Hematopoietic multipotent progenitor cell treated with erythropoietin and hydrocortisone succinate and interleukin-3 and kit ligand, for 8 days (in vitro differentiated cells): ENCODE data around the gene CTDSP2.
"Not testable (repeated sequence)": the region's sequence is repeated elsewhere in the genome, so short reads cannot be mapped to it uniquely, and the experiment has no call there.

ENCODE experiments used
- DNase-seq: peaks from one replicate; pipeline ENCODE4 v3.0.0-alpha.2; 2015

The CTDSP2 gene

GRCh38 chr12:57777367-57777766 is 69.2 kb downstream of the CTDSP2 start:
- no peak for DNase-seq

DNA sequence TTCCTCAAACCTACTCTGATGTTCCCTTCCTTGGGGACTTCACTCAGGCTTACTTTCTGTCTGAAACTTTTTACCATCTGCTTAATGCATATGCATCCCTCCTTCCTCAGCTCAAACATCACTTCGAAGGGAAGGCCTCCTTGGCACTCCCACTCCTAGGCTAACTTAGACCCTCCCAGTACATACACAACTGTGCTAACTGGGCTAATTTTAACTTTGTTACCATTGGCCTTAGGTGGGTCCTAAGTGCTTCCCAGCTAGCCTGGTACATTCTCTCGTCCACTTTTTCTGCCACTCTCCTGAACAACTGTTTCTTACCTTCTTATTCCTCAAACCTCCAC is 70.3 kb downstream of the CTDSP2 start:
- DNase-seq = no peak

DNA sequence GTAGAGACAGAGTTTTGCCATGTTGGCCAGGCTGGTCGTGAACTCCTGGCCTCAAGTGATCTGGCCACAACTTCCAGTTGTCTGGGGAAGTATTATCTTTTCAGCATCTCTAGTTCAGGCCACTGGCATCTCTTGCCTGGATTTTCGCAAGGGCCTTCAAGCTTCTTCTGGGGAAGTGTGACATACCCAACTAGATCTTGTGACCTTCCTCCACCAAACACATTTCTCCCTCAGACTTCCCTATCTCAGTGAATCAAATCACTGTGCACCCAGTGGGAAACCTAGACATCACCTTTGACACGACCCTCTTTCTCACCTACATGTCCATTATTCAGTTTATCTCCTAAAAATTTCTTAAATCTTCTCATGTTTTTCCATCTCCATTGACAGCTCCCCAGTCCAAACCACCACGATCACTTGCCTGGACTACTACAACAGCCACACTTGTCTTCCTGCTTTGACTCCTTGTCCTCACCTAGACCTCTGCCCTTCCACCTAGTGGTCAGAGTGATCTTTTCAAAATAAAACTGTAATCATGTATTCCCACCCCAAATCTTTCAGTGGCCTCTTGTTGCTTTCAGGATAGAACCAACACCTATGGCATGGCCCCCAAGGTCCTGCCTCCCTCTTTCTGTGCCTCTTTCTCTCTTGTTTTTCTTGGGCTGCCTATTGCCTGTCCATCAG is 70.8 kb downstream of the CTDSP2 start:
- peak; percentile 35 for DNase-seq

DNA sequence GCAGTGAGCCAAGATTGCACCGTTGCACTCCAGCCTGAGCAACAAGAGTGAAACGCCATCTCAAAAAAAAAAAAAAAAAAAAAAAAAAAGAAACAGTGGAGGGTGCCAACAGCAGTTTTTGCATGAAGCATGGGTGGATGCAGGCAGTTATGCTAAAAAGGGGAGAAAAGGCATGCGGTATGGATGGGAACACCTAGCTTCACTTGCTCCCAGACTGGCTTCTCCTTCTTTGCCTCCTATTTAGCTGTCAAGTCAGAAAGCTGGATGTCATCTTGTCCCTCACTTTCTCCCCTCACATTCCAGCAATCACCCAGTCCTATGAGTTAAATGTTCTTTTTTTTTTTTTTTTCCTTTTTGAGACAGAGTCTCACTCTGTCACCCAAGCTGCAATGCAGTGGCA is 71.5 kb downstream of the CTDSP2 start:
- DNase-seq = no peak

- not testable (repeated sequence) for DNase-seq
These were observed 71.9 kb downstream of the CTDSP2 start for GRCh38 chr12:57774634-57775033.

DNA sequence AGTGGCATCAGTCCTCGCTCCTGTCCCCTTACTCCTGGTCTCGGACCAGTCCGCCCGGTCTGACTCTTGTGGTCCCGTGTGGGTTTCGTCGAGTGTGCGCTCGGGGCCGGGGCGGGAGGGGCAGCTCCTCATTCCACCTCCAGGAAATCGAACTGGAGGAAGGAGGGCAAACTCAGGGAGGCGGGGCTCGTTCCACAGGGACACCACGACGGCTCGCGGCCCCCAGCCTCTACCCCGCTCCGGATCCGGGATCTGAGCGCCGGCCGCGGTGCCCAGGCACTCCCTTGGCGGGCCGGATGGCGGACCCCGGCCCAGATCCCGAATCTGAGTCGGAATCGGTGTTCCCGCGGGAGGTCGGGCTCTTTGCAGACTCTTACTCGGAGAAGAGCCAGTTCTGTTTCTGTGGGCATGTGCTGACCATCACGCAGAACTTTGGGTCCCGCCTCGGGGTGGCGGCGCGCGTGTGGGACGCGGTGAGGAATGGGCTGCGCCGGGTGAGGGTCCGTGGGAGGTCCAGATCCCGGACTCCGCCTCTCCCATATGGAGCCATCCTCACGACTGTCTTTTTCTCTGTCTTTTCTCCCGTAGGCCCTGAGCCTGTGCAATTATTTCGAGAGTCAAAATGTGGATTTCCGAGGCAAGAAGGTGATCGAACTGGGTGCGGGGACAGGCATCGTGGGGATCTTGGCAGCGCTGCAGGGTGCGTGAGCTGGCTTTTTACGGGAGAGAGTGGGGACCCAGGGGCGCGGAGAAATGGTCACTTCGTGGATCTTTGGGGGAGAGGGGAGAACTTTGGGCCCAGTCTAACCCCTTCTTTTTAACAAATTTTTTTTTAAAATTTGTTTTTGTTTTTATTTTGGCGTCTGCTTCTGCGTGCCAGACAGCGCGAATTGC is 73.9 kb downstream of the CTDSP2 start, which contains the start of gene EEF1AKMT3:
EEF1AKMT3 (plus strand) TSS at position 186 of the 894 bp plus-strand sequence; CDS start at position 297, 111 bp downstream.
- DNase-seq = peak; percentile 65

- peak; percentile 98 for DNase-seq
These were observed 74.6 kb downstream of the CTDSP2 start, which contains the start of gene METTL1 for GRCh38 chr12:57771873-57772428. Gene METTL1 (minus strand): TSS chr12:57772105. CDS start chr12:57772083, 22 bp downstream.

DNA sequence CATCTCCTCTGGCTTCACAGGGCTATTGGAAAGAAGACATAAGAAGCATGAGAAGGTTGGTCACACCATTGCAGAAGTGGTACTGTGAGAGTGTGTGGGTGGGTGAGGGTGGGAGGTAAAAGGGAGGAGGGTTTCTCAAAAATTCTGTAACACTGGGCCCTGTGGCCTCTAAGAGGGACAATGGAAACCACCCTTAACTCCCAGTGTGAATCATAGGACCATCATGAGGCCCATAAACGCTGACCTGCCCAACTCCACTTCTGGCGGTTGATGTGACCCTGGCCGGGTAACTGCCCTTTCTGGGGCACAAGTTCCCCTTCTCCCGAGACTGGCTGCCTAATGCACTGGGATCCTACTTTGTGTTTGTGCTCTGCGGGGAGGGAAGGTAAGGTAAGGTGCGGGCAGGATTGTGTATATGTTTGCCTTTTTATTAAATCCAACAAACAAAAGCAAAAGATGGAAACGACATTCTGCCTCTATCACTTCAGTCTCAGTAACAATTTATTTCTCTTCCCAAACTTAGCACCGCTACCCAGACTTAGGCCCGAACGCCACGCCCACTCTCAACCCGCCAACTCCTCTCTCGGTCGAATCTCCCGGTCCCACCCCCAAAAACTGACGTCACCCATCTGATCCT is 75.2 kb downstream of the CTDSP2 start:
- peak; percentile 96 for DNase-seq

DNA sequence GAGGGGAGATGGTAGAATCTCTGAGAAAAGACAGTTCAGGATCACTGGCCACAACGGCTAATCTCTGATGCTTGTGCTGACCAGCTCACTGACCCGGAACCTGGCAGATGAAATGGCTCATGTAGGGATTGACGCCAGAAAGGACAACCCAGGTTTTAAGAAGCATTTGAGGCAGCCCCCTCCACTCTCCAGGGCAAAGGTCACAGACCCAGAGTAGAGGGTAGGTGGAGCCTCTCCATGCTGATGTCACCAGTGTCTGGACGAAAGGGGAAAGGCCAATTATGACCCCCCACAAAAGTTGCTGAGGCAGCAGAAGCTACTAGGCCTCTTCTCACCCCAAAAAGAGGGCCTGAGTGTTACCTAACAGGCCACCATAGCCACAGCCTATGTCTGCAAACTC is 75.8 kb downstream of the CTDSP2 start:
- DNase-seq = no peak
